HL-60 (cell line): ENCODE measurements around the gene TANGO2.
A peak's percentile ranks its signal among the peaks of the same experiment; 100 is the strongest.

ENCODE experiments used
- CTCF ChIP-seq: IDR thresholded peaks from one replicate; pipeline ENCODE4 v1.5.1; 2011; ENCODE audit warnings: low read length, control low read depth, inconsistent platforms; ENCODE audit not compliant: insufficient read depth
- GABPA ChIP-seq: IDR thresholded peaks from 2 replicates; pipeline ENCODE4 v1.6.1; 2012; ENCODE audit warnings: low read depth
- POLR2AphosphoS5 ChIP-seq: IDR thresholded peaks from 2 replicates; pipeline ENCODE4 v1.6.1; 2012; ENCODE audit warnings: low read depth
- REST ChIP-seq: IDR thresholded peaks from 2 replicates; pipeline ENCODE4 v1.6.1; 2012; ENCODE audit warnings: low read depth; ENCODE audit not compliant: insufficient replicate concordance
- SPI1 ChIP-seq: IDR thresholded peaks from 2 replicates; pipeline ENCODE4 v1.6.1; 2012; ENCODE audit warnings: low read depth, mild to moderate bottlenecking, borderline replicate concordance

GRCh38 chr22:20079745-20080444 lies 59.0 kb downstream of the TANGO2 start, which contains the start of gene DGCR8:
- peak; percentile 75 for TF ChIP-seq POLR2AphosphoS5
- TF ChIP-seq CTCF: no peak
- TF ChIP-seq GABPA: no peak
- peak; percentile 28 for TF ChIP-seq REST
- TF ChIP-seq SPI1: no peak
